ENCODE results near the gene RPLP2.

RPLP2 gene

GRCh38 chr11:782264-783174 lies 27.2 kb upstream of the RPLP2 start:
- H2AFZ ChIP-seq: no peak overlapping the region
- no peaks in the 10 kb centered on the region for H3K79me2 ChIP-seq
- no peaks in the 10 kb centered on the region for H3K36me3 ChIP-seq (ENCODE audit: control insufficient read depth, insufficient read depth, low read length)
- no peaks in the 10 kb centered on the region for H3K9me3 ChIP-seq (ENCODE audit: control insufficient read depth, low read length)
- no peaks in the 10 kb centered on the region for H3K27me3 ChIP-seq (ENCODE audit: control insufficient read depth, insufficient read depth, low read length)
- no peak overlapping the region for H3K4me2 ChIP-seq (ENCODE audit: low read length)
- no peak overlapping the region for H3K4me3 ChIP-seq (ENCODE audit: low read depth, low read length)
- H3K4me1 ChIP-seq: no peaks in the 10 kb centered on the region
- TF ChIP-seq CTCF (IDR thresholded peaks at IDR 0.05): no peak
- no peak overlapping the region for H3K9ac ChIP-seq
- H3K27ac ChIP-seq: no peak overlapping the region

DNA sequence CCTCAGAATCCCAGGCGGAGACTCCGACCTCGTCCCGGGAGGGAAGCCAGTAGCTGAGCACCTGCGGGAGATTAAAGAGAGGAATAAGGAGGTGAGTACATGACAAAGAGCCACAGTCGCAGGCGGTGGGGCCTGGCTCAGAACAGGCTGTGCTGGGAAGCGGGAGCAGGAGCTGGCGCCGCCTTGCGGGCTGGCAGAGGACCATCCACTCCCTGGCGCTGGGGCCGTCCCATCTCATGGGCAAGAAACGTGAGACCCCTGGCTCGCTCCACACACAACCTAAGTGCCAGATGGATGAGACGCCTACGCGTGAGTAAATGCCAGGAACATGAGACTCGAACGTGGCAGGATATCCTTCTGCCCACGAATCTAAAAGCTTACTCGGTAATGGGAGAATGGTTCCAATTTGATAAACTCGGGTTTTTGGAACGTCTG lies 26.2 kb upstream of the RPLP2 start:
- H3K9ac ChIP-seq: no peak overlapping the region
- H3K9me3 ChIP-seq (ENCODE audit: control insufficient read depth, low read length): no peaks in the 10 kb centered on the region
- no peaks in the 10 kb centered on the region for H3K27me3 ChIP-seq (ENCODE audit: control insufficient read depth, insufficient read depth, low read length)
- no peak overlapping the region for H3K4me3 ChIP-seq (ENCODE audit: low read depth, low read length)
- TF ChIP-seq CTCF (IDR thresholded peaks at IDR 0.05): peak; percentile 46
- no peaks in the 10 kb centered on the region for H3K79me2 ChIP-seq
- no peak overlapping the region for H3K27ac ChIP-seq
- no peak overlapping the region for H2AFZ ChIP-seq
- no peaks in the 10 kb centered on the region for H3K4me1 ChIP-seq
- no peak overlapping the region for H3K4me2 ChIP-seq (ENCODE audit: low read length)
- no peaks in the 10 kb centered on the region for H3K36me3 ChIP-seq (ENCODE audit: control insufficient read depth, insufficient read depth, low read length)

- Histone ChIP-seq H3K27ac (no peak overlapping the region), H2AFZ (no peak overlapping the region), H3K27me3 (ENCODE audit: control insufficient read depth, insufficient read depth, low read length) (no peaks in the 10 kb centered on the region), H3K36me3 (ENCODE audit: control insufficient read depth, insufficient read depth, low read length) (no peaks in the 10 kb centered on the region), H3K9ac (no peak overlapping the region), H3K4me2 (ENCODE audit: low read length) (no peak overlapping the region), H3K9me3 (ENCODE audit: control insufficient read depth, low read length) (no peaks in the 10 kb centered on the region), H3K79me2 (no peaks in the 10 kb centered on the region), H3K4me1 (no peaks in the 10 kb centered on the region), H3K4me3 (ENCODE audit: low read depth, low read length) (no peak overlapping the region)
- TF ChIP-seq CTCF (IDR thresholded peaks at IDR 0.05): no peak
These were observed 23.3 kb upstream of the RPLP2 start for GRCh38 chr11:786235-787083.

- Histone ChIP-seq H3K4me2 (ENCODE audit: low read length) (no peak overlapping the region), H3K36me3 (ENCODE audit: control insufficient read depth, insufficient read depth, low read length) (no peaks in the 10 kb centered on the region), H3K9ac (no peak overlapping the region), H3K4me1 (no peaks in the 10 kb centered on the region), H3K27ac (no peak overlapping the region), H3K27me3 (ENCODE audit: control insufficient read depth, insufficient read depth, low read length) (no peaks in the 10 kb centered on the region), H3K9me3 (ENCODE audit: control insufficient read depth, low read length) (no peaks in the 10 kb centered on the region), H3K4me3 (ENCODE audit: low read depth, low read length) (no peak overlapping the region), H3K79me2 (no peaks in the 10 kb centered on the region), H2AFZ (no peak overlapping the region)
- TF ChIP-seq CTCF (IDR thresholded peaks at IDR 0.05): no peak
These were observed 22.6 kb upstream of the RPLP2 start for GRCh38 chr11:787084-787675.
